Colonic mucosa (tissue), 4 donors: ENCODE results near the gene MMADHC. TPM values are rescaled to one million over a fixed set of nuclear protein-coding genes. Genes with fewer than 3 reads are reported as not detected.

Experiments
- DNase-seq: peaks from one replicate; pipeline ENCODE4 v3.0.0-alpha.2; 2020
- H3K27ac ChIP-seq: fragments of 200-600 bp; one replicate; pipeline ENCODE4 v1.8.0; 2021
- H3K27me3 ChIP-seq: fragments of 200-600 bp; one replicate; pipeline ENCODE4 v1.8.0; 2021
- H3K36me3 ChIP-seq: fragments of 200-600 bp; one replicate; pipeline ENCODE4 v1.8.0; 2021
- H3K4me1 ChIP-seq: fragments of 200-600 bp; one replicate; pipeline ENCODE4 v1.8.0; 2021; ENCODE audit warnings: mild to moderate bottlenecking
- H3K4me3 ChIP-seq: fragments of 200-600 bp; one replicate; pipeline ENCODE4 v1.8.0; 2021
- H3K9ac ChIP-seq, 2 donors: one replicate each; pipeline ENCODE4 v1.7.0; 2013; ENCODE audit warnings: control low read depth in 2 of 2, low read depth in 2 of 2, low read length in 2 of 2
- H3K9me3 ChIP-seq: fragments of 200-600 bp; one replicate; pipeline ENCODE4 v1.8.0; 2021
- intact Hi-C: fragments of 100-400 bp; cut with DNase I; formaldehyde crosslinking; loops from one replicate; pipeline ENCODE4 v1.14.1; 2022
- total RNA-seq, 2 donors: library from RNA; stranded (reverse); fragmentation: NEBNext Ultra II Directional in 1 of 2; extraction: Animal tissue kit (Norgen Biotek cat#: 25700) in 1 of 2; gene quantifications; one replicate each; pipeline ENCODE4 v1.2.1, GENCODE V29; 2021
- TF ChIP-seq, protein P1 (sequence below): fragments of 200-600 bp; IDR thresholded peaks from one replicate; pipeline ENCODE4 v1.8.0; 2022; ENCODE audit warnings: antibody characterized with exemption, mild to moderate bottlenecking
- donor health status: healthy.
- donor health status: DM: no; HTN: no; CAD: no.
- donor health status: DM: no; HTN: no; CAD: no.

The MMADHC gene
- total RNA-seq, 2 donors from 2014 or later, result 110 to 127 TPM

DNA sequence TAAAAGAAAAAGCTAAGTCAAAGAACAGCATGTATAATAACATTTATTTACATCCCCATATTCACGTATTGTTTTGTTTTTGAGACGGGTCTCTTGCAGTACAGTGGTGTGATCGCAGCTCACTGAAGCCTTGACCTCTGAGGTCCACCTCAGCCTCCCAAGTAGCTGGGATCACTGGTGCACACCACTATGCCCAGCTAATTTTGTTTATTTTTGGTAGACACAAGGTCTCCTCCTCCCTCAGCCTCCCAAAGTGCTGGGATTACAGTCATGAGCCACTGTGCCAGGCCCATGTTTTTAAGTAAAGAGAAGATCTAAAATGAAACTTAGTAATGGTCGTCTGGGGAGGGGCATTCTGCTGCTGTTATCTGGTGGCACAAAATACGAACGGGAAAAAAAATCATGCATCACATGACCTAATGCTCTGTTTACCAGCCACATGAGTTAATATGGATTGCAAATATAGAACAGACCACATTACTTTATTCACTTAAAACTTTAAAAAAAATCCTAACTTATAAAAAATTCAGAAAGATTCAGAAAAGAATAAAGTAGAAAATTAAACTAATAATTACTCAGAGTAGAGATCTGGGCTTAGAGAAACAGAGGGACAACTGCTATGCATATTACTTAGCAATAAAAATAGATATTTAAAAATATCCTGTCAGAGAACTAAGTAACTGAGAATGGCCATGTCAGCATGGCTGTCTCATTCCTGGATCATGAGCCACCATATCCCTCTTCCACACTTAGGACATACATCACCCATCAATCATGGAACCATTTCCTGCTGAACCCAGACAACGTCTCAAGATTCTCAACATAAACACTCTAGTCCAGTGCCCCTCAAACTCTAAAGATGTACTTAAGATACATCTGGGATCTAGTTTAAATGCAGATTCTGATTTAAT, 7.3 kb downstream of the MMADHC start:
- no peaks in the 10 kb centered on the region for H3K27me3 ChIP-seq
- H3K36me3 ChIP-seq, result no peaks in the 10 kb centered on the region
- no peak for DNase-seq
- H3K4me3 ChIP-seq, result no peak overlapping the region
- H3K27ac ChIP-seq, result no peak overlapping the region
- peaks cover 6% of the 10 kb centered on the region for H3K4me1 ChIP-seq
- intact Hi-C loops, result no loop called here
- no peaks in the 10 kb centered on the region for H3K9me3 ChIP-seq
- H3K9ac ChIP-seq, result no peak overlapping the region
- TF ChIP-seq, protein P1, sequence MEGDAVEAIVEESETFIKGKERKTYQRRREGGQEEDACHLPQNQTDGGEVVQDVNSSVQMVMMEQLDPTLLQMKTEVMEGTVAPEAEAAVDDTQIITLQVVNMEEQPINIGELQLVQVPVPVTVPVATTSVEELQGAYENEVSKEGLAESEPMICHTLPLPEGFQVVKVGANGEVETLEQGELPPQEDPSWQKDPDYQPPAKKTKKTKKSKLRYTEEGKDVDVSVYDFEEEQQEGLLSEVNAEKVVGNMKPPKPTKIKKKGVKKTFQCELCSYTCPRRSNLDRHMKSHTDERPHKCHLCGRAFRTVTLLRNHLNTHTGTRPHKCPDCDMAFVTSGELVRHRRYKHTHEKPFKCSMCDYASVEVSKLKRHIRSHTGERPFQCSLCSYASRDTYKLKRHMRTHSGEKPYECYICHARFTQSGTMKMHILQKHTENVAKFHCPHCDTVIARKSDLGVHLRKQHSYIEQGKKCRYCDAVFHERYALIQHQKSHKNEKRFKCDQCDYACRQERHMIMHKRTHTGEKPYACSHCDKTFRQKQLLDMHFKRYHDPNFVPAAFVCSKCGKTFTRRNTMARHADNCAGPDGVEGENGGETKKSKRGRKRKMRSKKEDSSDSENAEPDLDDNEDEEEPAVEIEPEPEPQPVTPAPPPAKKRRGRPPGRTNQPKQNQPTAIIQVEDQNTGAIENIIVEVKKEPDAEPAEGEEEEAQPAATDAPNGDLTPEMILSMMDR, result no peak

DNA sequence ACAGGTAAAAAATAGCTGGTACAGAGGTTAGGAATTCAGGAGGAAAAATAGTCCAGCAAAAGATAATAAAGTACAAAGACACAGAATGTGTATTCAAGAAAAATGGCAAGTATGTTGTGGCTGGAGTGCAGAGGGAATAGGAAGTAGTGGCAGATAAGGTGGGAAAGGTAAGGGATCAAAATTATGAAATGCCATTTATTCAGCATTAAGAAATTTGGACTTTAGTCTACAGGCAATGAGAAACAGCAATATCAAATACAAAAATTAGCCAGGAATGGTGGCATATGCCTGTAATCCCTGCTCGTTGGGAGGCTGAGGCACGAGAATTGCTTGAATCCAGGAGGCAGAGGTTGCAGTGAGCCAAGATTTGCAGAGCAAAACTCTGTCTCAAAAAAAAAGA, 10.3 kb downstream of the MMADHC start:
- no peak overlapping the region for H3K27ac ChIP-seq
- no peak for DNase-seq
- no peaks in the 10 kb centered on the region for H3K36me3 ChIP-seq

DNA sequence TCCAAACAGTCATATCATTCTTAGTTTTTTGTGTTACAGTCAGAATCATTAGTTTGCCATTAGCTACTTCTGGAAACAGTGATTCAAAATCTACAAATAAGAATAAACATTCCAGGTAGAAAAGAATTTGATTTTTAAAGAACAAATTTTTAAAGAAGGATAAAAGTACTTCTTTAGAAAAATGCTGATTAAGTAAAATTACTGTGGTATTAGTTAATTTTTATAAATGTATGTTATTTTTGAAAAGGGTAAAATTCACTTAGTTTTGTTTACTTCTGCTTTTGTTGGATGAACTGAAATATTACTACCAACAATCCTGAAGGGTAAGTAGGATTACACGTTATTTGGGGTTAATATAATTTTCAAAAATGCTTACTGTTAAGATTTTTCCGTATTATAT, 11.8 kb downstream of the MMADHC start:
- Histone ChIP-seq H3K27me3 (no peaks in the 10 kb centered on the region), H3K9ac (no peak overlapping the region), H3K4me1 (peaks cover 8% of the 10 kb centered on the region), H3K36me3 (no peaks in the 10 kb centered on the region), H3K4me3 (no peak overlapping the region), H3K9me3 (no peaks in the 10 kb centered on the region), H3K27ac (no peak overlapping the region)
- no peak for DNase-seq
- intact Hi-C loops, result no loop called here
- TF ChIP-seq, protein P1, result no peak

More for the DNA sequence above, 10.3 kb downstream of the MMADHC start:
- intact Hi-C loops, result no loop called here
- Histone ChIP-seq H3K9ac (no peak overlapping the region), H3K27me3 (no peaks in the 10 kb centered on the region), H3K4me3 (no peak overlapping the region), H3K4me1 (peaks cover 8% of the 10 kb centered on the region), H3K9me3 (no peaks in the 10 kb centered on the region)
- TF ChIP-seq, protein P1, result no peak

DNA sequence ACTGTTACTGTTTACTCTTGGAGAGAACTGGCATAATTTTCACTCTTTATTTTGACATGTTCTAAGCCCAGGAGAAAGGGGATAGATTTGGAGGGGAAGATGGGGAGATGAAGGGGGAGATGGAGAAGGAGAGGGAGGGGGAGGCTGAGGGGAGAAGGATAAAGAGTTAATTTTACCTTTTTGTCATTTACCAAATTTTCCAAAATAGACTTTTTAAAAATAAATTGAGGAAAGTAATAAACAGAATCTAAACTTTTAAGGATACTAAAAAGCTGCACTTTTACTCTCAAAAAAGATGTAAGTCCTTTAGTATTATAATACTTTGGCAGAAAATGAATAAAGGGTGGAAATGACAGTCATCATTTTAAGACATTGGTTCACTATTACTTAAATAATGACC, 12.3 kb downstream of the MMADHC start:
- Histone ChIP-seq H3K36me3 (no peaks in the 10 kb centered on the region), H3K4me3 (no peak overlapping the region), H3K9me3 (no peaks in the 10 kb centered on the region), H3K27me3 (no peaks in the 10 kb centered on the region), H3K4me1 (peaks cover 8% of the 10 kb centered on the region), H3K27ac (no peak overlapping the region), H3K9ac (no peak overlapping the region)
- intact Hi-C loops, result no loop called here
- TF ChIP-seq, protein P1, result no peak
- DNase-seq, result no peak

DNA sequence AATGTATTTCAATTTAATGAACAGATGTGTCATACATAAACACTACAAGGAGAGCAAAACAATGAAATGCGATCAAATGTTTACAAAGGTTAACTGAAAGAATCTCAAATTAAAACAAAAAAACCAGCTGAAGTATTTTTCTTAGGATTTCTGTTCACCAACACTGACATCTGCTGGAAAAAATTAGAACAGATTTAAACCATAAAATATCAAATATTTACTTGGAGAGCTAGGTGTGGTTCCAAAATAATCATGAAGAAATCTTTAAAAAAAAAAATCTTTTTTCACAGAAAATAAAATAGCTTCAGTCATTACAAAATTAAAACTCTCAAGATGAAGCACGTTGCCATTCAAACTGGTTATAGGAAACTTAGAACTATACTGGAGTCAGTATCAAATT, 13.8 kb downstream of the MMADHC start:
- intact Hi-C loops, result no loop called here
- Histone ChIP-seq H3K4me3 (no peak overlapping the region), H3K9ac (no peak overlapping the region), H3K27me3 (no peaks in the 10 kb centered on the region), H3K27ac (peak overlapping the region; percentile 38), H3K4me1 (peaks cover 8% of the 10 kb centered on the region), H3K36me3 (peaks cover 5% of the 10 kb centered on the region), H3K9me3 (no peaks in the 10 kb centered on the region)
- no peak for DNase-seq
- TF ChIP-seq, protein P1, result peak; percentile 21
